ENCODE results near the gene VCL.

Gene VCL

DNA sequence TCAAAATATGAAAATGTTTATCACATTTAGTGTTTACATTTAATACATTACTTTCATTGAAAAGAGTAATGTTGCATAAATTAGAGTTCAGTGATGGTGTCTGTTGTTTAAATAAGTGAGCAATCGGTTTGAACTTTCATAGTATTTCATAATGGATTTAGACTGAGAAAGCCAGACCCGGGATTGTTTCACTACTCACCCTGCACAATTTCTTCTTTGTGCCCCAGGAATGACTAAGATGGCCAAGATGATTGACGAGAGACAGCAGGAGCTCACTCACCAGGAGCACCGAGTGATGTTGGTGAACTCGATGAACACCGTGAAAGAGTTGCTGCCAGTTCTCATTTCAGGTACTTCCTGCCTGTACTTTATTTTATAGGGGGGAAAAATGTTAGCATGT is 74.6 kb downstream of the VCL start:
- Histone ChIP-seq H3K4me2 (no peak overlapping the region), H4K20me1 (peaks cover 0 to 15% (median 4%) of the 10 kb centered on the region in 11 experiments; a peak in 6 of 22 replicates), H3K4me3 (no peak overlapping the region), H3K36me3 (peaks cover 47 to 91% (median 64%) of the 10 kb centered on the region in 11 experiments), H3K9me3 (replicated peaks in 1 of 11) (no peaks in the 10 kb centered on the region), H3K27ac (no peak overlapping the region), H3K27me3 (no peaks in the 10 kb centered on the region), H3K4me1 (peaks cover 2 to 26% (median 3%) of the 10 kb centered on the region in 10 experiments; a peak in 14 of 20 replicates), H3K9ac (no peak overlapping the region)
- no peak for TF ChIP-seq Cebpa-rat (IDR thresholded peaks at IDR 0.05)

DNA sequence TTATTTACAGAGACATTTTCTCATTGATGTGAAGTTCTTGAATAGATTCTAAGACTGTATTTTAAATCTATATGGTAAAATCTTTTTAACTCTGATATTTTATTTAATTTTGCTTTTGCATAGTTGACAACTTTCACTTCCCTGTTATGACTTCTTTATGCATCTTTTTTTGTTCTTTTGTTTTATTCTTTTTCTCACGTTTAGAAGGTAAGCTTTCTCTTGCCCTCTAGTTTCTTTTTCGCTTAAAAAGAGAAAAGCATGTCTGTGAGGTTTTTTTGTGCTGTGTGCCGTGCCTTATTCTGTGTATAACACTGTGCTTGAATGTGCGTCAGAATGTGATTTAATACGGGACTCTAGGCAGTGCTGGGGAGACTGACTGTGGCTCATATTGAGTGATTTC is 78.0 kb downstream of the VCL start:
- peaks cover 26 to 59% (median 36%) of the 10 kb centered on the region in 10 experiments for H3K4me1 ChIP-seq

DNA sequence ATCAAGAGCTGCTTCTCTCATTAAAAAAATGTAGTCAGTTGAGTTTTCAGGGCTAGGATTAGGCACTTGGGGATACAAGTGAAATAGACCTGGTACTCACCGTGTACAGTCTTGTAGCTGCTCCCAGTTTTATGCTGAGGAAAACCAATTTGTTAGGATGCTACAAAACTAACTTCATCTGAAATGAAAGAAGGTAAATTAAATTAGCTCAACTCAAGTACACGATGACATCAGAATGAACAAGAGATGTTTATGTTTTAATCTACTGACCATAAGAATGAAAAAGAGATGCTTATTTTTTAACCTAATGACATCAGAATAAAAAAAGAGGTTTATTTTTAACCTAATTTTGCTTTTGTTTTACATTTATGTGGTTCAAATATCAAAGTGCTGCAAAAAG is 79.0 kb downstream of the VCL start:
- H3K9me3 ChIP-seq (replicated peaks in 1 of 11): no peaks in the 10 kb centered on the region
- no peak overlapping the region for H3K4me3 ChIP-seq
- no peaks in the 10 kb centered on the region for H3K27me3 ChIP-seq
- H3K4me1 ChIP-seq: peaks cover 26 to 62% (median 38%) of the 10 kb centered on the region in 10 experiments
- no peak for TF ChIP-seq Cebpa-rat (IDR thresholded peaks at IDR 0.05)
- H3K27ac ChIP-seq: no peak overlapping the region
- peaks cover 0 to 15% (median 3%) of the 10 kb centered on the region in 11 experiments; a peak in 8 of 22 replicates for H4K20me1 ChIP-seq
- 0 out of 22 replicates have a peak overlapping the region, but pooled peaks of 1 of the 11 experiments have one; percentile 57 for H3K4me2 ChIP-seq
- H3K9ac ChIP-seq: no peak overlapping the region
- H3K36me3 ChIP-seq: peaks cover 33 to 74% (median 49%) of the 10 kb centered on the region in 11 experiments

More for the DNA sequence above, 78.0 kb downstream of the VCL start:
- Histone ChIP-seq H4K20me1 (peaks cover 0 to 15% (median 0%) of the 10 kb centered on the region in 11 experiments; a peak in 6 of 22 replicates), H3K4me2 (peak overlapping the region in 3 of 11 experiments; percentile 29 to 57 (median 52); a peak in 6 of 22 replicates), H3K27me3 (no peaks in the 10 kb centered on the region), H3K36me3 (peaks cover 43 to 78% (median 55%) of the 10 kb centered on the region in 11 experiments), H3K4me3 (no peak overlapping the region), H3K9me3 (replicated peaks in 1 of 11) (no peaks in the 10 kb centered on the region), H3K9ac (no peak overlapping the region), H3K27ac (no peak overlapping the region)
- no peak for TF ChIP-seq Cebpa-rat (IDR thresholded peaks at IDR 0.05)

DNA sequence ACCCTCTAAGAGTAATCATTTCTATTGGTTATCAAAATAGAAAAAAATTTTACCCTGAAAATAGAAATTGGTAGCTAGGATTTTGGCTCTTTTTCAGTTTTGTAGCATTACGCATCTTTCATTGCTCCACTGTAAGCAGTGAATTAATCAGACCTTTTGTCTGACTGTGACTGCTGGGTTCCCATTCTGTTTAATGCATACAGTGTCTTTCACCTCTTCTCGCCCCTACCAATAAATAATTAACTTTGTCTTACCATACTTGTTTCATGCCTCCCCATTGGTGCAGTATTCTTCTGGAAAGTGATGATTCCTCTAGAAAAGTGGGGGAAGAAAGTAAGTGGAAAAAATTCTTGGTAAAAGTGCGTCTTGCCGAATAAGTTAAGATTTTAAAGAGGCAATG is 79.5 kb downstream of the VCL start:
- peaks cover 29 to 74% (median 50%) of the 10 kb centered on the region in 11 experiments for H3K36me3 ChIP-seq
- no peak for TF ChIP-seq Cebpa-rat (IDR thresholded peaks at IDR 0.05)
- H3K4me1 ChIP-seq: peaks cover 26 to 62% (median 38%) of the 10 kb centered on the region in 10 experiments
- H3K27me3 ChIP-seq: no peaks in the 10 kb centered on the region
- no peaks in the 10 kb centered on the region for H3K9me3 ChIP-seq (replicated peaks in 1 of 11)
- H3K27ac ChIP-seq: no peak overlapping the region
- no peak overlapping the region for H3K4me3 ChIP-seq
- H3K9ac ChIP-seq: no peak overlapping the region
- H4K20me1 ChIP-seq: peaks cover 0 to 17% (median 3%) of the 10 kb centered on the region in 11 experiments; a peak in 8 of 22 replicates
- H3K4me2 ChIP-seq: peak overlapping the region in 1 of 11 experiments; percentile 16; a peak in 2 of 22 replicates

DNA sequence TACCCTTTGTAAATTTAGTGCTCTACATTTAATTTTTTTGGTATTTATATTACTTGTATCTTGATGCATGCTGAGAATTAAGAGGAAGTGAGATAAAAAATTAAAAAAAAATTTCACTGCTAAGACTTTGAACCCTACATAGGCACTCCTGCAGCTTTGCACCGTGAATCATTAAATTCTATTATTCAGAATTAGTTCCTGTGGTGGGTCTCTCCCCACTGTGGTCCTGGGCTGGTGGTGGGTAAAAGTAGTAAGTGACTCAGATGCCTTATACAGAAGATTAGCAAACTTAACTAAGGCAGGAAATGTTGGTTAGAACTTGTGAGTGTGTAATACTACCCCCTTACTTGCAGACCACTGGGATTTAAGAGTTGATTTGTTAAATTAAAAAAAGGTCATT is 80.1 kb downstream of the VCL start:
- Histone ChIP-seq H4K20me1 (peaks cover 0 to 18% (median 3%) of the 10 kb centered on the region in 11 experiments; a peak in 8 of 22 replicates), H3K9ac (0 out of 22 replicates have a peak overlapping the region, but pooled peaks of 1 of the 11 experiments have one; percentile 24), H3K9me3 (replicated peaks in 1 of 11) (no peaks in the 10 kb centered on the region), H3K36me3 (peaks cover 23 to 74% (median 50%) of the 10 kb centered on the region in 11 experiments), H3K27me3 (no peaks in the 10 kb centered on the region), H3K4me3 (no peak overlapping the region), H3K4me2 (peak overlapping the region; percentile 19 to 68 (median 44); a peak in 21 of 22 replicates), H3K27ac (peak overlapping the region in 7 of 11 experiments; percentile 13 to 52 (median 33); a peak in 10 of 22 replicates), H3K4me1 (peaks cover 26 to 62% (median 38%) of the 10 kb centered on the region in 10 experiments)
- no peak for TF ChIP-seq Cebpa-rat (IDR thresholded peaks at IDR 0.05)

DNA sequence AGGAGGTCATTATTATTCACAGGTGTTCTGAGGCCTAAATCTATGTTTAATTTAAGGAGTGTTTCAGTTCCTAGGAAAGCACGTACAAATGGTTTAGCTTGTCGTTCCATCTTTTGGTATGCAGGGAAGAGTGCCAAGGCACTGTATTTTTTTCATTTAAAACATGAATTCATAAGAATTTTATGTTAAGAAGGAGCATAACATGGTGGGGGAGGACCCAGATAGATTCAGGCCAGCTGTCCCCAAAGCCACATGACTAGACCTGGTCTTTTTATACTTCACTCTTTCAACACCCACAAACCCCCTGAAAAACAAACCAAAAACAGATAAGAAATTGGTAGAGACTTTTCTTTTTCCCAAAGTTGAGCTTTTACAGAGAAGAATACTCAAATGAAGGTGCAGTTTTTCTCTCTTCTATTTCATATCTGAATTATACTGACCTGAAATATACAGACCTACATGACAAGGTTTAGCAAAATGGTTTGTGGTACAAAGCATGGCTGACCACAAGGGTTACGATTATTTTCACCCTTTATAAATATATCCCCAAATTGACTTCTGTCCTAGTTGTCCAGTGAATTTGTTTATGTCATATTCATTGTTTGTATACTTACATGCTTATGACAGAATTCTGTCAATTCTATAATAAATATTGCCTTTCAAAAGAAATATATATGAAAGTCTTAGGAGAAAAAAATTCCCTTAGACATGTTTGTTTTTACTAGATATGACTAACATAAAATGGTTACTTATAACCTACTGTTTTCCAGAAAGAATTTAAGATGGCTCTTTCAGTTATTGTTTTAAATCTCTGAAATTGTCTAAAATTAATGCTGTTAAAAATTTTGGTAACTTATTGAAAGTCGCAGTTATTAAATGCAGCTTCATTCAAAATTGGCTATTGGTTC is 81.4 kb downstream of the VCL start:
- H3K4me3 ChIP-seq: no peak overlapping the region
- H3K9ac ChIP-seq: no peak overlapping the region
- H4K20me1 ChIP-seq: peaks cover 0 to 18% (median 3%) of the 10 kb centered on the region in 11 experiments; a peak in 8 of 22 replicates
- H3K9me3 ChIP-seq (replicated peaks in 1 of 11): no peaks in the 10 kb centered on the region
- peaks cover 20 to 74% (median 50%) of the 10 kb centered on the region in 11 experiments for H3K36me3 ChIP-seq
- peaks cover 26 to 62% (median 38%) of the 10 kb centered on the region in 10 experiments for H3K4me1 ChIP-seq
- peak overlapping the region; percentile 19 to 68 (median 44); a peak in 21 of 22 replicates for H3K4me2 ChIP-seq
- no peaks in the 10 kb centered on the region for H3K27me3 ChIP-seq
- no peak for TF ChIP-seq Cebpa-rat (IDR thresholded peaks at IDR 0.05)
- H3K27ac ChIP-seq: peak overlapping the region in 5 of 11 experiments; percentile 3 to 52 (median 33); a peak in 6 of 22 replicates

DNA sequence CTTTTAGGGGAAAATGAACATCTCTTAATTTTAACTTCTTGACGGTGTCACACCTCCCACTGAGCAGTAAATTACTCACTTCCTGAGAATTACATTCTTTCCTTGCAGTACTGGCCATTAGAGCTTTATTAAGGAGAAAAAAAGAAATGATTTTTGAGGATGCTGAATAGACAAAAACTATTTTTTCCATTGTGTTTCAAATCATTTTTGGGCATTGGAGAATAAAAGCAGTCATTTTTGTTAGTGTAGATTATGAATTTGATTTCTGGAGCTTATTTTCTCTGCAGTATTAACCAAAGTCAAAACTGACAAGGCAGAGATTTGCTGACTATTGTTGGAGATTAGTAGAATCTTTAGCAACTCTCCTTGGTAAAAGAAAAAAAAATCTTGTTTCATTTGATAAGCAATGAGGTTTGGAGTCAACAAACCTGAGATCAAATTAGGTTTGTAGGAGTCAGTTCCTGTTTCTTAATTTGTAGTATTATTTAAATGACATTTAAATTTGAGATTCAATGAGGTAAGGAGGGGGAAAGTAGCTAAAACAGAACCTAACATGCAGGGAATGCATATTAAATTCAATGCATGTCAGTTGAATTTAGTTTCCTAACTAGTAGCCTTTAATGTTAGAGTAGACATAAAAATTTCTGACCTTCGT is 82.1 kb downstream of the VCL start:
- Histone ChIP-seq H3K4me3 (no peak overlapping the region), H3K9me3 (replicated peaks in 1 of 11) (no peaks in the 10 kb centered on the region), H3K4me1 (peaks cover 26 to 60% (median 38%) of the 10 kb centered on the region in 10 experiments), H4K20me1 (peaks cover 0 to 18% (median 3%) of the 10 kb centered on the region in 11 experiments; a peak in 8 of 22 replicates), H3K9ac (no peak overlapping the region; a peak in 1 of 22 replicates), H3K4me2 (peak overlapping the region in 6 of 11 experiments; percentile 3 to 68 (median 44); a peak in 9 of 22 replicates), H3K36me3 (peaks cover 21 to 74% (median 50%) of the 10 kb centered on the region in 11 experiments), H3K27me3 (no peaks in the 10 kb centered on the region), H3K27ac (no peak overlapping the region)
- TF ChIP-seq Cebpa-rat (IDR thresholded peaks at IDR 0.05): no peak

DNA sequence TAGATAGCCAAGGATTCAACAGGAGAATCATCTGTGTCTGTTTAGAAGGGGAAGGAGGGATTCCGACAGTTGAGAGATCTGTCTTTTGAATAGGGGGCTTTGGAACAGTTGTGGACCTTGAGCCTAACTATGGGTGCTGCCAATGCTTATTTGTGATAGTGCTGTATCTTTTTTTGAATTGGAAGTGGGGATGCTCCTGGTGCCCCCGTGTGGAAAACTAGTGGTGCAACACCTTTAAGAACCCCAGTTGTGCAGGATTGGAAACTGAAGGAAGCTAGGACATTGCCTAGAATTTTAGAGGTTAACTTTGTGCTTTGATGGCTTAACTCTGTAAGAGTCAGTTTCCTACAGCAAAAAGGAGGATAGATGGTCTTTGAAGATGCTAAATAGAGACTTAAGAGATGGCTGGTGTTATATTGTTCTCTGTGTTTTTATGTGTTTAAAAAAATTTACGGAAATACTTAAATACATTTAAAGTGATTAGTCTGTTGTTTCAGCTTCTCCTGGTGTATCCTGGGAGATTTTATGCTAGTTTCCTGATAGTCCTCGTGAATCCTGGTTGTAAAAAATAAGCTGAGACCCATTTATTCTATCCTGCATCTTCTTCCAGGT is 83.4 kb downstream of the VCL start:
- Histone ChIP-seq H3K36me3 (peaks cover 19 to 74% (median 52%) of the 10 kb centered on the region in 11 experiments), H3K4me1 (peaks cover 26 to 47% (median 38%) of the 10 kb centered on the region in 10 experiments), H3K4me2 (peak overlapping the region in 1 of 11 experiments; percentile 60; a peak in 1 of 22 replicates)

More for the DNA sequence above, 83.4 kb downstream of the VCL start:
- H3K9ac ChIP-seq: no peak overlapping the region
- H3K27ac ChIP-seq: no peak overlapping the region
- no peak overlapping the region for H3K4me3 ChIP-seq
- H3K9me3 ChIP-seq (replicated peaks in 1 of 11): no peaks in the 10 kb centered on the region
- no peaks in the 10 kb centered on the region for H3K27me3 ChIP-seq
- peaks cover 0 to 18% (median 2%) of the 10 kb centered on the region in 11 experiments; a peak in 7 of 22 replicates for H4K20me1 ChIP-seq
- no peak for TF ChIP-seq Cebpa-rat (IDR thresholded peaks at IDR 0.05)

Data from BLaER1 treated with 17β-estradiol and CSF1 and Interleukin-3, amounts not matched to agents 10 nM and 100 nM (cell line).